Liver (tissue), 2 donors: ENCODE data around the gene FAM89B.

Source experiments
- CTCF ChIP-seq: fragments of 150-350 bp; IDR thresholded peaks from 2 replicates; pipeline ENCODE4 v1.5.1; 2017; ENCODE audit warnings: improper control_type of control experiment, low read depth, low read length; ENCODE audit not compliant: missing input control
- MAX ChIP-seq: IDR thresholded peaks from 2 replicates; pipeline ENCODE4 v1.6.1; 2016; ENCODE audit warnings: antibody characterized with exemption
- donor health status: healthy.

- TF ChIP-seq MAX (no peak), CTCF (no peak)
Observed at GRCh38 chr11:65623177-65623576, 50.8 kb downstream of the FAM89B start.
